OCI-LY7 (cell line): ENCODE measurements around the gene HOTAIR. TPM values are rescaled to one million over a fixed set of nuclear protein-coding genes. Genes with fewer than 3 reads are reported as not detected.

Source experiments
- BruUV-seq: library from RNA; stranded (reverse); fragments of 400-500 nt; replicated peaks from 2 replicates; lab custom pipeline; 2021; lab: Mats Ljungman, UMichigan
- CTCF ChIA-PET: fragments of 300-600 bp; sonication (Branson Sonifier 250); formaldehyde crosslinking; loops from one replicate; lab custom pipeline; 2022; ENCODE audit warnings: antibody characterized with exemption; ENCODE audit not compliant: unreplicated experiment; lab: Charles Lee
- POLR2A ChIA-PET: fragments of 300-600 bp; sonication (Branson Sonifier 250); formaldehyde crosslinking; loops from one replicate; lab custom pipeline; 2022; ENCODE audit warnings: antibody characterized with exemption; lab: Charles Lee
- DNase-seq: peaks from one replicate; pipeline ENCODE4 v3.0.0-alpha.2; 2015; ENCODE audit warnings: low spot score
- H2AFZ ChIP-seq: fragments of 200-600 bp; sonication (generic), shearing (Covaris generic); 2 replicates; pipeline ENCODE4 v1.6.1; 2014; ENCODE audit warnings: mild to moderate bottlenecking, antibody characterized with exemption, low read length, moderate library complexity
- H3K27ac ChIP-seq: fragments of 200-600 bp; sonication (generic); 2 replicates; pipeline ENCODE4 v1.5.1; 2014; ENCODE audit warnings: mixed run types, low read depth, mild to moderate bottlenecking, moderate library complexity, low read length, inconsistent platforms; ENCODE audit not compliant: poor library complexity, severe bottlenecking
- H3K36me3 ChIP-seq: fragments of 200-600 bp; sonication (generic); 2 replicates; pipeline ENCODE4 v1.6.1; 2014; ENCODE audit warnings: mild to moderate bottlenecking, antibody characterized with exemption, low read length, moderate library complexity, mixed read lengths; ENCODE audit not compliant: insufficient read depth
- H3K4me1 ChIP-seq: fragments of 200-600 bp; sonication (generic); 2 replicates; pipeline ENCODE4 v1.5.1; 2014; ENCODE audit warnings: mild to moderate bottlenecking, low read length; ENCODE audit not compliant: insufficient read depth, poor library complexity, severe bottlenecking
- H3K4me2 ChIP-seq: fragments of 200-600 bp; sonication (generic); 2 replicates; pipeline ENCODE4 v1.6.1; 2014; ENCODE audit warnings: mild to moderate bottlenecking, low read length
- H3K4me3 ChIP-seq: fragments of 200-600 bp; sonication (generic); 2 replicates; pipeline ENCODE4 v1.5.1; 2014; ENCODE audit warnings: mild to moderate bottlenecking, low read depth, low read length; ENCODE audit not compliant: poor library complexity, severe bottlenecking
- H3K79me2 ChIP-seq: fragments of 200-600 bp; sonication (generic); 2 replicates; pipeline ENCODE4 v1.6.1; 2016; ENCODE audit warnings: low read depth, mild to moderate bottlenecking, low read length, moderate library complexity, mixed read lengths; ENCODE audit not compliant: insufficient read depth
- H3K9me2 ChIP-seq: fragments of 200-600 bp; sonication (generic); 2 replicates; pipeline ENCODE4 v1.6.1; 2016; ENCODE audit warnings: mild to moderate bottlenecking, low read length, mixed read lengths; ENCODE audit not compliant: insufficient read depth
- H3K9me3 ChIP-seq: fragments of 200-600 bp; sonication (generic); 2 replicates; pipeline ENCODE4 v1.6.1; 2014; ENCODE audit warnings: mild to moderate bottlenecking, mixed run types, low read length, mixed read lengths
- H4K20me1 ChIP-seq: fragments of 200-600 bp; sonication (generic); 2 replicates; pipeline ENCODE4 v1.6.1; 2014; ENCODE audit warnings: mild to moderate bottlenecking, antibody characterized with exemption, low read length, moderate library complexity, mixed read lengths; ENCODE audit not compliant: insufficient read depth
- CTCF ChIP-seq: fragments of 200-600 bp; sonication (generic); conservative IDR thresholded peaks from 2 replicates; pipeline ENCODE4 v1.5.1; 2014; ENCODE audit warnings: mild to moderate bottlenecking, antibody characterized with exemption, low read length, moderate library complexity, mixed read lengths
- EZH2phosphoT487 ChIP-seq: fragments of 200-600 bp; sonication (generic); IDR thresholded peaks from 2 replicates; pipeline ENCODE4 v1.6.1; 2018; ENCODE audit warnings: low read depth, borderline replicate concordance, mild to moderate bottlenecking, mixed run types, antibody characterized with exemption, low read length, moderate library complexity, mixed read lengths
- intact Hi-C: fragments of 100-400 bp; cut with micrococcal nuclease; formaldehyde crosslinking; loops from one replicate; pipeline ENCODE4 v1.10.0; 2022; ENCODE audit not compliant: unreplicated experiment
- total RNA-seq, 2 experiments: library from RNA; depleted of rRNA in 1 of 2; stranded (reverse); fragments of >200 nt in 1 of 2; shearing (Covaris generic) in 1 of 2; gene quantifications; 2 replicates each; pipeline ENCODE4 v1.2.3, GENCODE V29; 2014 to 2022

Gene HOTAIR
- total RNA-seq, 2 experiments from 2014 or later, result 0.88 to 5.3 TPM

- H3K36me3 ChIP-seq, result no peaks in the 10 kb centered on the region
- H3K27ac ChIP-seq, result no peak overlapping the region
- H4K20me1 ChIP-seq, result no peaks in the 10 kb centered on the region
- intact Hi-C loops, result loop anchor here (10.0 kb wide), 2 partner anchors 191 to 281 kb away; no protein-coding TSS in a partner anchor
- H3K9me3 ChIP-seq, result no peaks in the 10 kb centered on the region
- ChIA-PET POLR2A (interaction anchor here (0.6 kb wide), 2 partner anchors 31 to 43 kb away, joined by 4 to 6 read pairs; no protein-coding TSS in a partner anchor), CTCF (interaction anchor here (0.6 kb wide), 1 partner anchor 223 kb away, joined by 3 read pairs; no protein-coding TSS in a partner anchor)
- H3K4me3 ChIP-seq, result no peak overlapping the region
- BruUV-seq, result no TSS peak
- TF ChIP-seq CTCF (no peak), EZH2phosphoT487 (no peak)
- no peak overlapping the region for H2AFZ ChIP-seq
- DNase-seq, result no peak
- H3K79me2 ChIP-seq, result no peaks in the 10 kb centered on the region
- H3K4me2 ChIP-seq, result peak overlapping the region; percentile 14; the same call in 1 of the 2 replicates
- H3K9me2 ChIP-seq, result no peaks in the 10 kb centered on the region
- H3K4me1 ChIP-seq, result peaks cover 49% of the 10 kb centered on the region
Observed at GRCh38 chr12:53985692-53985993, 10.9 kb upstream of the HOTAIR start.

GRCh38 chr12:53984901-53985691 is 10.3 kb upstream of the HOTAIR start, which contains the start of gene HOXC10:
Gene HOXC10, plus strand, starts transcription at chr12:53985146. Its CDS starts 114 bp downstream, at chr12:53985260.
- peak; percentile 95 for DNase-seq
- POLR2A ChIA-PET, result interaction anchor here (0.6 kb wide), 1 partner anchor 32 kb away, joined by 4 read pairs; no protein-coding TSS in a partner anchor
- intact Hi-C loops, result loop anchor here (10.0 kb wide), 2 partner anchors 190 to 280 kb away; no protein-coding TSS in a partner anchor

More at GRCh38 chr12:53984901-53985691, 10.3 kb upstream of the HOTAIR start, which contains the start of gene HOXC10:
- TF ChIP-seq CTCF (peak; percentile 76), EZH2phosphoT487 (no peak)
- Histone ChIP-seq H4K20me1 (no peaks in the 10 kb centered on the region), H2AFZ (peak within 1 kb of the TSS; percentile 10; the same call in 1 of the 2 replicates), H3K9me3 (no peaks in the 10 kb centered on the region), H3K4me1 (peaks cover 49% of the 10 kb centered on the region), H3K4me2 (peak within 1 kb of the TSS; percentile 41), H3K27ac (no peak within 1 kb of the TSS), H3K79me2 (no peaks in the 10 kb centered on the region), H3K36me3 (no peaks in the 10 kb centered on the region), H3K4me3 (peak within 1 kb of the TSS; percentile 30), H3K9me2 (no peaks in the 10 kb centered on the region)
- CTCF ChIA-PET, result interaction anchor here (0.5 to 1.2 kb wide), 5 partner anchors 11 to 224 kb away, joined by 3 read pairs; no protein-coding TSS in a partner anchor
- no TSS peak for BruUV-seq
